Lung (tissue), 12 donors: ENCODE data around the gene C3orf33. TPM values are rescaled to one million over a fixed set of nuclear protein-coding genes. Genes with fewer than 3 reads are reported as not detected.

ENCODE experiments used
- ATAC-seq: fragments of 200-7000 bp; cut with Tn5 transposase; one replicate; pipeline ENCODE4 v1.9.1; 2020; ENCODE audit warnings: moderate number of reproducible peaks; ENCODE audit not compliant: insufficient read depth, low FRiP score
- DNase-seq, 3 donors: peaks; one replicate each; pipeline ENCODE4 v3.0.0-alpha.2; 2013 to 2017
- H3K27ac ChIP-seq, 2 donors: one replicate each; pipeline ENCODE4 v1.5.1; 2013; ENCODE audit warnings: mild to moderate bottlenecking in 2 of 2, moderate library complexity in 2 of 2, control low read depth in 1 of 2, inconsistent platforms in 1 of 2, low read depth in 1 of 2, low read length in 1 of 2
- H3K27me3 ChIP-seq, 3 donors: one replicate each; pipeline ENCODE4 v1.5.1; 2013; ENCODE audit warnings: low read length in 2 of 3; ENCODE audit not compliant: control insufficient read depth in 3 of 3, insufficient read depth in 3 of 3
- H3K36me3 ChIP-seq, 4 donors: one replicate each; pipeline ENCODE4 v1.5.1; 2013; ENCODE audit warnings: low read length in 4 of 4, mild to moderate bottlenecking in 1 of 4, moderate library complexity in 1 of 4; ENCODE audit not compliant: control insufficient read depth in 4 of 4, insufficient read depth in 4 of 4
- H3K4me1 ChIP-seq, 5 donors: one replicate each; pipeline ENCODE4 v1.5.1; 2013; ENCODE audit warnings: low read length in 5 of 5, mild to moderate bottlenecking in 2 of 5, moderate library complexity in 1 of 5; ENCODE audit not compliant: control insufficient read depth in 5 of 5, insufficient read depth in 5 of 5
- H3K4me3 ChIP-seq: one replicate; pipeline ENCODE4 v1.5.1; 2013; ENCODE audit warnings: mild to moderate bottlenecking, control low read depth, moderate library complexity
- H3K9ac ChIP-seq, 2 donors: one replicate each; pipeline ENCODE4 v1.5.1; 2013; ENCODE audit warnings: low read length in 2 of 2, control low read depth in 1 of 2; ENCODE audit not compliant: insufficient read depth in 1 of 2
- H3K9me3 ChIP-seq, 4 donors: one replicate each; pipeline ENCODE4 v1.5.1; 2013; ENCODE audit warnings: low read length in 3 of 4, mild to moderate bottlenecking in 1 of 4, moderate library complexity in 1 of 4; ENCODE audit not compliant: control insufficient read depth in 4 of 4, insufficient read depth in 3 of 4
- WGBS, 2 donors: extraction: QIAGEN DNeasy Blood & Tissue Kit; methylation state at CpG; one replicate each; pipeline ENCODE4 v1.1.7; 2013; 5-methylcytosine and 5-hydroxymethylcytosine counted together
- polyA plus RNA-seq, 2 donors: library from polyadenylated mRNA; stranded (reverse); fragments of 200-250 nt; gene quantifications; one replicate each; pipeline ENCODE4 v1.2.1, GENCODE V29; 2013
- total RNA-seq, 2 donors: library from RNA; depleted of rRNA in 1 of 2; stranded (reverse); fragments of >200 nt in 1 of 2; gene quantifications; one replicate each; pipeline ENCODE4 v1.2.1, GENCODE V29; 2014 to 2021
- TF ChIP-seq, protein P1 (sequence below): IDR thresholded peaks from 2 replicates; pipeline ENCODE4 v1.5.1; 2012; ENCODE audit warnings: mild to moderate bottlenecking; ENCODE audit errors: control extremely low read depth, extremely low read depth
- donor health status: control.
- donor health status: control.
- donor health status: Bipolar disorder and iron deficiency.
- donor health status: healthy.
- donor health status: DM: yes; HTN: yes; CAD: no.

Gene C3orf33
- total and polyA plus RNA-seq, 4 donors: 2.3 to 4.9 (median 2.6) TPM

DNA sequence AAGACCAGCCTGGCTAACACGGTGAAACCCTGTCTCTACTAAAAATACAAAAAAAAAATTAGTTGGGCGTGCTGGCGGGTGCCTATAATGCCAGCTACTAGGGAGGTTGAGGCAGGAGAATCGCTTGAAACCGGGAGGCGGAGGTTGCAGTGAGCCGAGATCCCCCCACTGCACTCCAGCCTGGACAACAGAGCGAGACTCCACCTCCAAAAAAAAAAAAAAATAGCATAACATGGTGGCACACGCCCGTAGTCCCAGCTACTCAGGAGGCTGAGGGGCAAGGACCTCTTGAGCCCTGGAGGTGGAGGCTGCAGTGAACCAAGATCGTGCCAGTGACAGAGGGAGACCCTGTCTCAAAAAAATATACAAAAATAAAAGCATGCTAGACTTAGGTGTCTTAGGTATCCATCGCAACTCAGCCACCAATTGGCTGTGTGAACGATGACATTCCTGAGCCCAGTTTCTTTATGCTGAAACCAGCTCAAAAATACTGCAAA is 67.5 kb downstream of the C3orf33 start:
- H3K27ac ChIP-seq: peak overlapping the region in 1 of 2 donors; percentile 57
- H3K36me3 ChIP-seq: no peaks in the 10 kb centered on the region
- H3K4me1 ChIP-seq: peaks cover 0 to 5% (median 2%) of the 10 kb centered on the region in 5 donors
- TF ChIP-seq, protein P1, sequence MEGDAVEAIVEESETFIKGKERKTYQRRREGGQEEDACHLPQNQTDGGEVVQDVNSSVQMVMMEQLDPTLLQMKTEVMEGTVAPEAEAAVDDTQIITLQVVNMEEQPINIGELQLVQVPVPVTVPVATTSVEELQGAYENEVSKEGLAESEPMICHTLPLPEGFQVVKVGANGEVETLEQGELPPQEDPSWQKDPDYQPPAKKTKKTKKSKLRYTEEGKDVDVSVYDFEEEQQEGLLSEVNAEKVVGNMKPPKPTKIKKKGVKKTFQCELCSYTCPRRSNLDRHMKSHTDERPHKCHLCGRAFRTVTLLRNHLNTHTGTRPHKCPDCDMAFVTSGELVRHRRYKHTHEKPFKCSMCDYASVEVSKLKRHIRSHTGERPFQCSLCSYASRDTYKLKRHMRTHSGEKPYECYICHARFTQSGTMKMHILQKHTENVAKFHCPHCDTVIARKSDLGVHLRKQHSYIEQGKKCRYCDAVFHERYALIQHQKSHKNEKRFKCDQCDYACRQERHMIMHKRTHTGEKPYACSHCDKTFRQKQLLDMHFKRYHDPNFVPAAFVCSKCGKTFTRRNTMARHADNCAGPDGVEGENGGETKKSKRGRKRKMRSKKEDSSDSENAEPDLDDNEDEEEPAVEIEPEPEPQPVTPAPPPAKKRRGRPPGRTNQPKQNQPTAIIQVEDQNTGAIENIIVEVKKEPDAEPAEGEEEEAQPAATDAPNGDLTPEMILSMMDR: no peak
- WGBS, 2 donors: 76 to 87% methylated on average over 13 of the region's 13 CpGs
- no peaks in the 10 kb centered on the region for H3K9me3 ChIP-seq
- H3K9ac ChIP-seq: no peak overlapping the region
- no peak for ATAC-seq
- peaks cover 2 to 17% (median 13%) of the 10 kb centered on the region in 3 donors for H3K27me3 ChIP-seq
- H3K4me3 ChIP-seq: no peak overlapping the region
- DNase-seq: no peak

DNA sequence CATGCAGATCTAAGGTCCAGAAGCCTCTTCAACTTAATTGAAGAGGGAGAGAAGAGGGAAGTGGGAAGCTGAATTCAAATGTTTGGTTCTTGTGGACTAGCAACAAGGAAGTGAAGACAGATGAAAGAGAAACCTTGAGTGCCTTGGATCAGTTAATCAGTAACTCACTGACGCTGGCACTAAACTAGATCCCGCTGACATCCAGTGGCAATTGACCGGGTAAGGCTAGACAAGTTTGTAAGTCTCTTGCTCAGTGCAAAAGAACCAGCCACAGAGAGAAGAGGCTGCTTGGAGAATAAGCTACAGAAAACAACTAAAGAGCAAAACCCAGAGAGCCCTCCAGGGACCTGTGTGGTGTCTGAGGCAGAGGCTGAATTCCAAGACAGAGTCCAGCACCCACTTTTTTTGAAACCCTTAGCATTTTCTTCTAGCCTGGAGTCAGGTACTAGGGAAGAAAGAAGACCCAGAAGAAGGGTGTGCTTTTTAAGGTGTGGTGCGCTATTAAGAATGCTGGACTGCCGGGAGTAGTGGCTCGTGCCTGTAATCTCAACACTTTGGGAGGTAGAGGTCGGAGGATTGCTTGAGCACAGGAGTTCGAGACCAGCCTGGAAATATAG is 68.1 kb downstream of the C3orf33 start:
- DNase-seq: peak; percentile 75 to 93 (median 82)

DNA sequence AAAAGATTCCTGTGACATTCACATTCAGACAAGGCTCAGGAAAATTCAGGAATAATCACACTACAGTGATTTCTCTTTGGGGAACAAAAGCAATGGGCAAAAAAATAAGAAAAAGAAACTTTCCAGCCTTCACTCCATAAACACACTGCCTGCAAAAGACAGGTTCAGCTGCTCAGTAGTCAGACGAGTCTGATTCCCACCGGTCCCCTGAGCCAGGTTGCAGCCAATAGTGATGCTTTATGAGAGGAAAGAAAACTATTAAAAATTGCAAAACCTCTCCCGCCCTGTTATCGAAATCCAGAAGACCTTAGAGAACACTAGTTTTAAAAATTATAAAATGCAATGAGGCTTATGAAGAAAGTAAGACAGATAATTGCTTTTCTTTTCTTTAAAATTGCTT is 69.7 kb downstream of the C3orf33 start:
- Histone ChIP-seq H3K4me1 (peaks cover 0 to 5% (median 0%) of the 10 kb centered on the region in 5 donors), H3K4me3 (no peak overlapping the region), H3K9me3 (no peaks in the 10 kb centered on the region), H3K36me3 (no peaks in the 10 kb centered on the region), H3K27ac (no peak overlapping the region), H3K27me3 (peaks cover 0 to 2% (median 0%) of the 10 kb centered on the region in 3 donors), H3K9ac (no peak overlapping the region)
- ATAC-seq (no peak), DNase-seq (no peak)
- WGBS, 2 donors: 65 to 77% methylated on average over 4 of the region's 4 CpGs
- TF ChIP-seq, protein P1: no peak

More for the DNA sequence above, 68.1 kb downstream of the C3orf33 start:
- peak overlapping the region in 1 of 2 donors; percentile 17 for H3K9ac ChIP-seq
- WGBS, 2 donors: 44 to 57% methylated on average over 8 of the region's 8 CpGs
- peak; percentile 79 for ATAC-seq
- H3K4me1 ChIP-seq: peaks cover 0 to 5% (median under 1%) of the 10 kb centered on the region in 5 donors
- H3K4me3 ChIP-seq: no peak overlapping the region
- no peaks in the 10 kb centered on the region for H3K9me3 ChIP-seq
- peak overlapping the region in 1 of 2 donors; percentile 57 for H3K27ac ChIP-seq
- TF ChIP-seq, protein P1: no peak
- H3K36me3 ChIP-seq: no peaks in the 10 kb centered on the region
- peaks cover 2 to 13% (median 9%) of the 10 kb centered on the region in 3 donors for H3K27me3 ChIP-seq
